CD4-positive, CD25-positive, alpha-beta regulatory T cell (primary cell): ENCODE data around the gene LSM3. TPM values are rescaled to one million over a fixed set of nuclear protein-coding genes. Genes with fewer than 3 reads are reported as not detected.

Experiments
- ATAC-seq, 2 donors: fragments of 150-1000 bp; cut with Tn5 transposase; one replicate each; pipeline ENCODE4 v1.10.0; 2021; ENCODE audit warnings: low read depth in 2 of 2, moderate number of reproducible peaks in 2 of 2, moderate library complexity in 1 of 2
- DNase-seq, 3 donors: peaks; one replicate each; pipeline versions ENCODE4 v3.0.0 to v3.0.0-alpha.2; 2012 to 2022; ENCODE audit warnings: mixed read lengths in 1 of 3
- H3K27ac ChIP-seq: one replicate; pipeline ENCODE4 v1.7.0; 2013; ENCODE audit warnings: mild to moderate bottlenecking, low read length; ENCODE audit not compliant: insufficient read depth, poor library complexity, severe bottlenecking
- H3K27me3 ChIP-seq: one replicate; pipeline ENCODE4 v1.7.0; 2013; ENCODE audit warnings: low read length; ENCODE audit not compliant: control insufficient read depth, insufficient read depth
- H3K36me3 ChIP-seq: one replicate; pipeline ENCODE4 v1.7.0; 2013; ENCODE audit warnings: mild to moderate bottlenecking, low read length, moderate library complexity; ENCODE audit not compliant: control insufficient read depth, insufficient read depth
- H3K4me1 ChIP-seq: 2 replicates; pipeline ENCODE4 v1.7.0; 2013; ENCODE audit warnings: mild to moderate bottlenecking, low read length; ENCODE audit not compliant: insufficient read depth, control insufficient read depth, poor library complexity, severe bottlenecking
- H3K4me3 ChIP-seq: one replicate; pipeline ENCODE4 v1.7.0; 2013; ENCODE audit warnings: low read depth, mild to moderate bottlenecking, low read length, moderate library complexity
- H3K9me3 ChIP-seq, 2 experiments: 1 replicate in 1 of 2; 2 replicates in 1 of 2; pipeline ENCODE4 v1.7.0; 2013; ENCODE audit warnings: low read length in 2 of 2, mild to moderate bottlenecking in 1 of 2, moderate library complexity in 1 of 2; ENCODE audit not compliant: control insufficient read depth in 2 of 2
- H3K27ac Mint-ChIP-seq, 3 donors: one replicate each; pipeline ENCODE4 v1.8.0; 2020 to 2022; ENCODE audit warnings: mild to moderate bottlenecking in 3 of 3, mixed read lengths in 3 of 3, moderate library complexity in 2 of 3
- H3K27me3 Mint-ChIP-seq: one replicate; pipeline ENCODE4 v1.8.0; 2022; ENCODE audit warnings: mild to moderate bottlenecking, mixed read lengths
- H3K36me3 Mint-ChIP-seq: one replicate; pipeline ENCODE4 v1.8.0; 2020; ENCODE audit warnings: mixed read lengths
- H3K4me1 Mint-ChIP-seq, 4 donors: one replicate each; pipeline ENCODE4 v1.8.0; 2020 to 2022; ENCODE audit warnings: mixed read lengths in 4 of 4, mild to moderate bottlenecking in 1 of 4
- H3K4me3 Mint-ChIP-seq, 4 donors: one replicate each; pipeline ENCODE4 v1.8.0; 2020 to 2022; ENCODE audit warnings: mild to moderate bottlenecking in 4 of 4, mixed read lengths in 4 of 4, moderate library complexity in 3 of 4
- H3K9me3 Mint-ChIP-seq, 7 donors: one replicate each; pipeline ENCODE4 v1.8.0; 2020 to 2022; ENCODE audit warnings: mixed read lengths in 7 of 7, mild to moderate bottlenecking in 3 of 7, moderate library complexity in 2 of 7
- polyA plus RNA-seq, 4 donors: library from polyadenylated mRNA; unstranded; fragments of 300-500 nt; fragmentation: Illumina TruSeq; gene quantifications; one replicate each; pipeline ENCODE4 v1.2.3, GENCODE V29; 2021
- total RNA-seq: library from RNA; stranded (reverse); gene quantifications from one replicate; pipeline ENCODE4 v1.2.3, GENCODE V29; 2022

LSM3 gene
- total and polyA plus RNA-seq, 5 donors from 2014 or later = 6.6 to 25.7 (median 21.0) TPM

DNA sequence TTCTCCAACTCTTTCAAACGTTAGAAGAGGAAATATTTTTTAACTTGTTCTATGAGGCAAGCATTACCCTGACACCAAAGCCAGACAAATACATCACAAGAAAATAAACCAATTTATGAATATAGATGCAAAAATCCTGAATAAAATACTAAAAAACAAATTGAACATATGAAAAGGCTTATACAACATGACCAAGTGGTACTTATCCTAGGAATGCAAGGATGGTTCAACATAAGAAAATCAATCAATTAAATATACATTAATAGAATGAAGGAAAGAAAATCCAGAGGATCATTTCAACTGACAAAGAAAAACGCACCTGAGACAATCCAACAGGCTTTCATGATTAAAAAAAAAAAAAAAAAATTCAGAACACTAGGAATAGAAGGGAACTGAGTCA is 17.3 kb upstream of the LSM3 start:
- H3K27ac Mint-ChIP-seq = no peak overlapping the region
- peaks cover 0 to 13% (median 6%) of the 10 kb centered on the region in 4 donors for H3K4me1 Mint-ChIP-seq
- no peak for DNase-seq
- no peak overlapping the region for H3K4me3 Mint-ChIP-seq
- no peak overlapping the region for H3K4me3 ChIP-seq
- peaks cover 100% of the 10 kb centered on the region for H3K36me3 ChIP-seq
- no peaks in the 10 kb centered on the region for H3K4me1 ChIP-seq
- H3K27me3 Mint-ChIP-seq = no peaks in the 10 kb centered on the region
- ATAC-seq = no peak
- H3K27ac ChIP-seq = no peak overlapping the region
- H3K36me3 Mint-ChIP-seq = peaks cover 93% of the 10 kb centered on the region
- H3K9me3 Mint-ChIP-seq = peaks cover 0 to 20% (median 6%) of the 10 kb centered on the region in 7 donors
- H3K9me3 ChIP-seq = peaks cover 18% of the 10 kb centered on the region in 2 experiments
- H3K27me3 ChIP-seq = no peaks in the 10 kb centered on the region

DNA sequence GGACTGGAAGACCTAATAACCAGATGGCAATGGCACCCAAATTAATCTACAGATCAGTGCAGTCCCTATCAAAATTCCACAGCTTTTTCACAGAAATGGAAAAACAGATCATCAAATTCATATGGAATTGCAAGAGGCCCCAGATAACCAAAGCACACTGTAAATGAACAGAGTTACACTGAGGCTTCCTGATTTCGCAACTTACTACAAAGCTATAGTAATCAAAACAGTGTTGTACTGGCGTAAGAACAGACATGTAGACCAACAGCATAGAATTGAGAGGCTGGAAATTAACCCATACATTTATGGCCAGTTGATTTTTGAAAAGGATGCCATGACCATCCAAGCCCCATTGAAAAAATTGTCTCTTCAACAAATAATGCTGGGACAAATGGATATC is 16.4 kb upstream of the LSM3 start:
- Mint-ChIP-seq H3K9me3 (peaks cover 0 to 20% (median 6%) of the 10 kb centered on the region in 7 donors), H3K4me3 (no peak overlapping the region), H3K4me1 (peaks cover 0 to 15% (median 5%) of the 10 kb centered on the region in 4 donors), H3K27ac (no peak overlapping the region), H3K27me3 (no peaks in the 10 kb centered on the region), H3K36me3 (peaks cover 94% of the 10 kb centered on the region)
- ATAC-seq (no peak), DNase-seq (no peak)
- no peaks in the 10 kb centered on the region for H3K27me3 ChIP-seq
- H3K4me1 ChIP-seq = no peaks in the 10 kb centered on the region
- H3K27ac ChIP-seq = no peak overlapping the region
- H3K36me3 ChIP-seq = peaks cover 99% of the 10 kb centered on the region
- H3K9me3 ChIP-seq = peaks cover 18% of the 10 kb centered on the region in 2 experiments
- no peak overlapping the region for H3K4me3 ChIP-seq

DNA sequence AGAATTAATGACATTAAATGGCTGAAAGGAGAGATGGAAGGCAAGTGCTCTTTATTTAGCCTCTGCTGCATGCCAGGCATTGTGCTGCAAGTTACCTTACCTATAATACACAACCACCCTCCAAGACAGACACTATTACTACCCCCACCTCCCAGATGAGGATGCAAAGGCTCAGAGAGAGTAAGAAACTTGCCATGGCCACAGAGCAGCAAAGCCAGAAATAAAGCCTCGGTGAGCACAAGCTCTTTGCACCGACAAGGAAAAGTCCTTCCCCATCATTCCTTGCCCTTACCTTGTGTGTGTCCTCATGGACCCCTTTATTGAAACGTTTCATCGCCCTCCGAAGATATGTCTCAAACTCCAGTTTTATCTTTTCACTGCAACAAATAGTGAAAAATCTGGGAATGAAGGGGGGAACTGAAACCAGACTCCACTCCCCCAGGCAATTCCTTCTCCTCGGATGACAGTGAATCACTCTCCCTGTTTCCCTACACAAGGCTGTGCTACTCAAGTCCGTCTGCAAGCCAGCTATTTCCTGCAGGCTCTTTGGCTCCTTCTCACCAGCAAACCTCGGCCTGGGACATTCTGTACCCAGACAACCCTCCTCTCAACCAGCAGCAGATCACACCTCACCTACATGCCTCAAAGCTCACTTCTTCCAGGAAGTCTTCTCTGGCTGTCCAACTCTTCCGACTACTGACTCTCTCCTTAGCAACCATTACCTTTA is 11.6 kb upstream of the LSM3 start:
- Mint-ChIP-seq H3K4me1 (peaks cover 13 to 34% (median 24%) of the 10 kb centered on the region in 4 donors), H3K27me3 (no peaks in the 10 kb centered on the region), H3K4me3 (no peak overlapping the region), H3K9me3 (peaks cover 0 to 7% (median 0%) of the 10 kb centered on the region in 7 donors), H3K36me3 (peaks cover 95% of the 10 kb centered on the region), H3K27ac (peak overlapping the region in 2 of 3 donors; percentile 33 to 92)
- no peaks in the 10 kb centered on the region for H3K27me3 ChIP-seq
- ATAC-seq (no peak), DNase-seq (no peak)
- peaks cover 4 to 6% of the 10 kb centered on the region in 2 experiments for H3K9me3 ChIP-seq
- H3K4me3 ChIP-seq = no peak overlapping the region
- no peaks in the 10 kb centered on the region for H3K4me1 ChIP-seq
- H3K27ac ChIP-seq = no peak overlapping the region
- H3K36me3 ChIP-seq = peaks cover 99% of the 10 kb centered on the region

DNA sequence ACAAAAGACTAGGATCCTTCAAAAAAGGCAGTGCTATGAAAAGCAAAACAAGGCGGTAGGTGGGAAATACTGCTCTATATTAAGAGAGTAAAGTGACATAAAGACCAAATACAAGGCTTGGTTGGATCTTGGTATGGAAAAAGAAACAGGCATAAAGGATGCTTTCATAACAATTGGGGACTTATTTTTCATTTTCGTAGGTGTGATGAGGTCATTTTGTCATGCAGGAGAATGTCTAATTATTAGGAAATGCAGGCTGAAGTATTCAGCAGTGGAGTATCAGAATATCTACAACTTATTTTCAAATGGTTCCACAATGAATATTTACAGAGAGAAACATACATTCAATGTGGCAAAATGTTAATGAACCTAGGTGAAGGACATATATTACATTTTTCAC is 9.2 kb upstream of the LSM3 start:
- Mint-ChIP-seq H3K4me3 (no peak overlapping the region), H3K9me3 (no peaks in the 10 kb centered on the region), H3K36me3 (peaks cover 83% of the 10 kb centered on the region), H3K4me1 (peaks cover 18 to 44% (median 36%) of the 10 kb centered on the region in 4 donors), H3K27ac (peak overlapping the region in 1 of 3 donors; percentile 47), H3K27me3 (no peaks in the 10 kb centered on the region)
- Histone ChIP-seq H3K4me3 (no peak overlapping the region), H3K36me3 (peaks cover 83% of the 10 kb centered on the region), H3K4me1 (peaks cover 4% of the 10 kb centered on the region), H3K27ac (no peak overlapping the region), H3K9me3 (no peaks in the 10 kb centered on the region), H3K27me3 (no peaks in the 10 kb centered on the region)
- DNase-seq = no peak
- ATAC-seq = no peak

DNA sequence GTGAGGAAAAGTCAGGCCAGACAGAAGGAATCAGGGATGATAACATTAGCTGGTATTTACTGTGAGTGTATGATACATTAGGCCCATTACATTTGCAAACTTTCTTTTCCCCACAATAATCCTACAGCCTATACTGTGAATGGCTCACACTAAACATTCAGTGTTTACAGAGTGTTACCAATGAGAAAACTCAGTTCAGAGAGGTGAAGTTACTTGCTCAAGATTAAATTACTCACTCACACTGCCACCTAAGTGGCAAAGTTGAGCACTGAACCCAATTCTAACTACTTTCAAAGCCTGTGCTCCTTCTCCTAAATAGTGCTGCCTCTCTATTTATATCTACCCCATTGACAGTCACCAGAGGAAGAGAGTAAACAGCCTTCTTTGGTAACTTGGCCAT is 8.7 kb upstream of the LSM3 start:
- Mint-ChIP-seq H3K27ac (peak overlapping the region in 1 of 3 donors; percentile 47), H3K9me3 (no peaks in the 10 kb centered on the region), H3K36me3 (peaks cover 78% of the 10 kb centered on the region), H3K4me3 (no peak overlapping the region), H3K4me1 (peaks cover 19 to 47% (median 40%) of the 10 kb centered on the region in 4 donors), H3K27me3 (no peaks in the 10 kb centered on the region)
- H3K27me3 ChIP-seq = no peaks in the 10 kb centered on the region
- peaks cover 79% of the 10 kb centered on the region for H3K36me3 ChIP-seq
- ATAC-seq (no peak), DNase-seq (no peak)
- no peaks in the 10 kb centered on the region for H3K9me3 ChIP-seq
- no peak overlapping the region for H3K27ac ChIP-seq
- peaks cover 8% of the 10 kb centered on the region for H3K4me1 ChIP-seq
- no peak overlapping the region for H3K4me3 ChIP-seq

DNA sequence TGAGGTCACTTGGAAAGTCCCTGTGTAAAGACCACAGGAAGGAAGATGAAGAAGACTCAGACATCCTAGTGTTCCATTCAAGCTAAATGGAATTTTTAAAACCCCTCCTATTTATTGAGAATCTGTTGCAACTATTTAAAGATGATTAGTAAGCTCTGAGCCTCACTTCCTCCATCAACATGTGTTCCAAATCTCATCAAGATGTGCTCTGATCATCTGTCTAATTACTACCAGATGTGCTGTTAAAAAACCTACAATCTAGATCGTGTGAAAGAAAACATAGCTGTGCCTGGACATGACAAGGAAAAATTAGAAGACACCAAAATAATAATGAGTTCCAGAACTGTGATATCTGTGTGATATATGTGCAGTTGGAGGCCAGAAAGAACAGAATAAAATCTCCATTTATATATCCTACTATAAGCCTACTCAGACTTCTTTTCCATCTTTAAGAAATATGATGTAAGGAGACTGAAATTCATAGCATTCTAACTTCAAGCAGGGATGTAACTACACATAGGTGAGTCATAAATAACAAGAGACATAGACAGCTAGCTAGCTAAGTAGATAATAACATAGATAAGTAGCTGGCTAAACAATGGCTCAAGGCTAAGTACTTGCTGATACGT is 8.0 kb upstream of the LSM3 start:
- Histone ChIP-seq H3K4me1 (peaks cover 16% of the 10 kb centered on the region), H3K4me3 (no peak overlapping the region), H3K36me3 (peaks cover 71% of the 10 kb centered on the region), H3K27me3 (no peaks in the 10 kb centered on the region), H3K9me3 (no peaks in the 10 kb centered on the region), H3K27ac (no peak overlapping the region)
- Mint-ChIP-seq H3K27ac (peak overlapping the region in 1 of 3 donors; percentile 5), H3K9me3 (no peaks in the 10 kb centered on the region), H3K27me3 (no peaks in the 10 kb centered on the region), H3K4me1 (peaks cover 27 to 54% (median 48%) of the 10 kb centered on the region in 4 donors), H3K4me3 (no peak overlapping the region), H3K36me3 (peaks cover 71% of the 10 kb centered on the region)
- no peak for DNase-seq
- no peak for ATAC-seq

DNA sequence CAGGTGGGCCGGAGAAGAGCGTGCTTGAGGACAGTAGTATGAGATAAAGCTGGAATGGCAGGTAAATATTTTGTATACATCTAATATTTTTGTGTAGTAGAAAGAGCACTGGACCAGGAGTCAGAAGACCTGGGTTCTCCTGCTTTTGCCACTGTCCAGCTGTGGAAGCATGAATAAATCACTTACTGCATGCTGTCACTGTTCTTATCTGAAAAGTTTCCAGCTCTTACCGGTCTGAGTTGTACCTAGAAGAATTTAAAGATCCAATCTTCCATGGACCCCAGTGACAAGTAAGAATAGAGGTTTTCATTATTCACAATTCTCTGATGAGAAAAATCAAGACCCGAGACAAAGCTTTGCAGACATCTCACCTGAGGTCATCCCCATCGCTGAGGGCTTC is 6.1 kb upstream of the LSM3 start:
- Mint-ChIP-seq H3K27me3 (no peaks in the 10 kb centered on the region), H3K9me3 (no peaks in the 10 kb centered on the region), H3K27ac (peak overlapping the region in 1 of 3 donors; percentile 45), H3K4me1 (peaks cover 34 to 64% (median 62%) of the 10 kb centered on the region in 4 donors), H3K4me3 (no peak overlapping the region), H3K36me3 (peaks cover 53% of the 10 kb centered on the region)
- Histone ChIP-seq H3K27me3 (no peaks in the 10 kb centered on the region), H3K4me1 (peaks cover 33% of the 10 kb centered on the region), H3K4me3 (no peak overlapping the region), H3K9me3 (no peaks in the 10 kb centered on the region), H3K36me3 (peaks cover 54% of the 10 kb centered on the region), H3K27ac (no peak overlapping the region)
- ATAC-seq (no peak), DNase-seq (no peak)
